GM12878 (cell line): ENCODE measurements around the gene UBB. TPM values are rescaled to one million over a fixed set of nuclear protein-coding genes. Genes with fewer than 3 reads are reported as not detected.

Source experiments
- ATAC-seq: fragments of 200-7000 bp; cut with Tn5 transposase; 3 replicates; pipeline ENCODE4 v1.9.1; 2020; ENCODE audit warnings: mild to moderate bottlenecking, moderate library complexity
- BruUV-seq: library from RNA; stranded (reverse); fragments of 400-500 nt; replicated peaks from 2 replicates; lab custom pipeline; 2021; lab: Mats Ljungman, UMichigan
- CTCF ChIA-PET: fragments of 300-600 bp; sonication (Branson Sonifier 250); formaldehyde crosslinking; extraction: SDS; loops from one replicate; lab custom pipeline; 2021; ENCODE audit warnings: inconsistent platforms; lab: Yijun Ruan, JAX
- POLR2A ChIA-PET: fragments of 350-600 bp; formaldehyde crosslinking; extraction: SDS; loops from one replicate; lab custom pipeline; 2021; ENCODE audit warnings: inconsistent platforms; lab: Charles Lee
- RAD21 ChIA-PET: fragments of 300-600 bp; sonication (Branson Sonifier 250); formaldehyde crosslinking; loops from one replicate; lab custom pipeline; 2023; ENCODE audit warnings: antibody characterized with exemption; ENCODE audit not compliant: unreplicated experiment; lab: Charles Lee
- SMC1A ChIA-PET: fragments of 300-600 bp; sonication (Branson Sonifier 250); formaldehyde crosslinking; loops from one replicate; lab custom pipeline; 2023; ENCODE audit not compliant: unreplicated experiment, uncharacterized antibody; lab: Charles Lee
- DNase-seq: peaks from one replicate; pipeline ENCODE4 v3.0.0-alpha.2; 2011; ENCODE audit warnings: low read depth, low spot score
- FAIRE-seq: peaks from 3 replicates; lab custom pipeline; 2011; peaks lifted over from hg19 to GRCh38; lab: Jason Lieb, UNC
- H2AFZ ChIP-seq: 2 replicates; pipeline ENCODE4 v1.6.0; 2011; ENCODE audit warnings: low read depth, low read length, control low read depth; ENCODE audit not compliant: control insufficient read depth
- H3K27ac ChIP-seq: 2 replicates; pipeline ENCODE4 v1.5.1; 2011; ENCODE audit warnings: control low read depth; ENCODE audit not compliant: control insufficient read depth, insufficient read depth
- H3K27me3 ChIP-seq, 2 experiments: replicated peaks in 1 of 2; 2 replicates each; pipeline versions ENCODE4 v1.6.0 to v1.6.1; 2011; ENCODE audit warnings: low read length in 1 of 2; ENCODE audit not compliant: control insufficient read depth in 2 of 2, insufficient read depth in 2 of 2
- H3K36me3 ChIP-seq, 2 experiments: 2 replicates each; pipeline ENCODE4 v1.5.1; 2011; ENCODE audit warnings: low read length in 1 of 2; ENCODE audit not compliant: control insufficient read depth in 2 of 2, insufficient read depth in 2 of 2
- H3K4me1 ChIP-seq: 2 replicates; pipeline ENCODE4 v1.6.1; 2011; ENCODE audit warnings: mild to moderate bottlenecking, low read length, moderate library complexity, mixed read lengths; ENCODE audit not compliant: control insufficient read depth, insufficient read depth
- H3K4me2 ChIP-seq: 2 replicates; pipeline ENCODE4 v1.6.0; 2011; ENCODE audit warnings: control low read depth; ENCODE audit not compliant: control insufficient read depth, insufficient read depth
- H3K4me3 ChIP-seq: fragments of 200-600 bp; sonication (generic); 2 replicates; pipeline ENCODE4 v1.5.1; 2016
- H3K79me2 ChIP-seq: 2 replicates; pipeline ENCODE4 v1.6.0; 2011; ENCODE audit warnings: low read length; ENCODE audit not compliant: control insufficient read depth, insufficient read depth
- H3K9ac ChIP-seq: 2 replicates; pipeline ENCODE4 v1.8.0; 2011; ENCODE audit warnings: low read length, control low read depth, mixed read lengths; ENCODE audit not compliant: control insufficient read depth, insufficient read depth
- H3K9me3 ChIP-seq: replicated peaks from 3 replicates; pipeline ENCODE4 v1.5.1; 2011; ENCODE audit warnings: mild to moderate bottlenecking, low read length; ENCODE audit not compliant: control insufficient read depth, insufficient read depth
- H4K20me1 ChIP-seq: 2 replicates; pipeline ENCODE4 v1.6.0; 2011; ENCODE audit not compliant: control insufficient read depth, insufficient read depth
- ASH2L ChIP-seq: fragments of 300-600, 200-600 bp; sonication (generic); IDR thresholded peaks from 2 replicates; pipeline ENCODE4 v1.6.1; 2017; ENCODE audit warnings: low read depth, mild to moderate bottlenecking, borderline replicate concordance
- ATF3 ChIP-seq: IDR thresholded peaks from 2 replicates; pipeline ENCODE4 v1.6.1; 2011; ENCODE audit warnings: low read depth, mild to moderate bottlenecking, low read length, moderate library complexity, borderline replicate concordance; ENCODE audit errors: extremely low read depth
- BMI1 ChIP-seq: fragments of 450-650 bp; IDR thresholded peaks from 2 replicates; pipeline ENCODE4 v1.6.1; 2016; ENCODE audit warnings: mild to moderate bottlenecking, moderate library complexity, borderline replicate concordance
- CHD4 ChIP-seq: fragments of 200-600 bp; sonication (generic); IDR thresholded peaks from 2 replicates; pipeline ENCODE4 v1.6.1; 2016; ENCODE audit warnings: mild to moderate bottlenecking
- E2F8 ChIP-seq: fragments of 450-650 bp; IDR thresholded peaks from 2 replicates; pipeline ENCODE4 v1.6.1; 2018; ENCODE audit warnings: mild to moderate bottlenecking, low read depth, moderate library complexity; ENCODE audit not compliant: partially characterized antibody
- ETV6 ChIP-seq, 2 experiments: fragments of 450-650 bp in 1 of 2; IDR thresholded peaks in 1 of 2; conservative IDR thresholded peaks in 1 of 2; 2 replicates each; pipeline ENCODE4 v1.6.1; 2014; ENCODE audit warnings: antibody characterized with exemption in 1 of 2, borderline replicate concordance in 1 of 2, low read depth in 1 of 2, mild to moderate bottlenecking in 1 of 2, moderate library complexity in 1 of 2
- FOXK2 ChIP-seq: fragments of 450-650 bp; IDR thresholded peaks from 2 replicates; pipeline ENCODE4 v1.6.1; 2017; ENCODE audit warnings: mild to moderate bottlenecking, moderate library complexity
- JUND ChIP-seq: IDR thresholded peaks from 2 replicates; pipeline ENCODE4 v1.6.1; 2012; ENCODE audit warnings: low read depth, mild to moderate bottlenecking, low read length, improper control_type of control experiment, moderate library complexity
- NFIC ChIP-seq: IDR thresholded peaks from 2 replicates; pipeline ENCODE4 v1.6.1; 2012; ENCODE audit warnings: low read depth, mild to moderate bottlenecking, inconsistent platforms, low read length, moderate library complexity
- RAD21 ChIP-seq: IDR thresholded peaks from 2 replicates; pipeline ENCODE4 v1.6.1; 2011; ENCODE audit warnings: mild to moderate bottlenecking, low read depth, low read length, moderate library complexity; ENCODE audit not compliant: insufficient read depth
- SP1 ChIP-seq: IDR thresholded peaks from one replicate; pipeline ENCODE4 v1.6.1; 2011; ENCODE audit warnings: low read depth, low read length
- STAT1 ChIP-seq: fragments of 450-650 bp; conservative IDR thresholded peaks from 2 replicates; pipeline ENCODE4 v1.6.1; 2014; ENCODE audit warnings: antibody characterized with exemption, mild to moderate bottlenecking
- STAT3 ChIP-seq: IDR thresholded peaks from 2 replicates; pipeline ENCODE4 v1.6.1; 2011; ENCODE audit warnings: low read depth, low read length, improper control_type of control experiment
- SUPT20H ChIP-seq: IDR thresholded peaks from 2 replicates; pipeline ENCODE4 v1.6.1; 2011; ENCODE audit warnings: low read depth, mild to moderate bottlenecking, low read length, moderate library complexity, borderline replicate concordance; ENCODE audit not compliant: control insufficient read depth
- YY1 ChIP-seq: IDR thresholded peaks from 2 replicates; pipeline ENCODE4 v1.6.1; 2011; ENCODE audit warnings: low read depth, mild to moderate bottlenecking, low read length
- WGBS: methylation state at CpG from one replicate; pipeline ENCODE4 v1.1.6; 2016; ENCODE audit warnings: low lambda C conversion rate; ENCODE audit not compliant: insufficient replicate concordance, insufficient coverage; ENCODE audit errors: missing lambda C conversion rate; 5-methylcytosine and 5-hydroxymethylcytosine counted together
- in situ Hi-C: fragments of 300-500 bp; cut with MboI; formaldehyde crosslinking; loops from 9 replicates; pipeline ENCODE4 v1.14.3; 2018; ENCODE audit warnings: mixed read lengths
- intact Hi-C: fragments of 100-400 bp; cut with micrococcal nuclease; formaldehyde crosslinking; loops from one replicate; pipeline ENCODE4 v1.14.2; 2022; ENCODE audit not compliant: unreplicated experiment
- polyA plus RNA-seq, 11 experiments: library from polyadenylated mRNA; depleted of rRNA in 4 of 11; unstranded in 6 of 11; stranded (reverse) in 5 of 11; fragments of >200 nt; fragmentation: Nextera tagmentation in 4 of 11; fragmentation: Illumina TruSeq in 1 of 11; extraction: Ambion mirVana in 4 of 11; extraction: Trizol in 1 of 11; gene quantifications; 1 replicate in 1 of 11; 2 replicates in 10 of 11; pipeline versions ENCODE4 v1.2.1 to v1.2.3, GENCODE V29; 2011 to 2016; ENCODE audit warnings: inconsistent platforms in 2 of 11, missing spikeins in 2 of 11, low read depth in 1 of 11
- total RNA-seq, 4 experiments: library from RNA; depleted of rRNA in 3 of 4; stranded (reverse); fragments of >200 nt in 3 of 4; fragmentation: Illumina TruSeq in 1 of 4; extraction: Trizol in 1 of 4; gene quantifications; 2 replicates each; pipeline versions ENCODE4 v1.2.1 to v1.2.3, GENCODE V29; 2013 to 2021

Gene UBB
- total and polyA plus RNA-seq, 10 of the 15 experiments (the other 5 are each of a cell fraction or from before 2014, with no cell fraction given): 1,133 to 4,246 (median 2,099) TPM

- Histone ChIP-seq H3K36me3 (peaks cover 0 to 6% of the 10 kb centered on the region in 2 experiments; a peak in 3 of 4 replicates), H3K9ac (no peak overlapping the region), H4K20me1 (peaks cover 4% of the 10 kb centered on the region; the same call in 1 of the 2 replicates), H3K4me1 (peaks cover 4% of the 10 kb centered on the region), H3K27ac (no peak overlapping the region), H2AFZ (no peak overlapping the region), H3K4me2 (no peak overlapping the region), H3K9me3 (no peaks in the 10 kb centered on the region; the same call in 2 of the 3 replicates), H3K79me2 (peaks cover 21% of the 10 kb centered on the region), H3K27me3 (no peaks in the 10 kb centered on the region), H3K4me3 (no peak overlapping the region)
- in situ Hi-C loops (no loop called here), intact Hi-C loops (no loop called here)
- ChIA-PET RAD21 (interaction anchor here (1.9 kb wide), 1 partner anchor 14 kb away, joined by 7 read pairs; no protein-coding TSS in a partner anchor), SMC1A (interaction anchor here (1.2 to 4.7 kb wide), 3 partner anchors 13 to 37 kb away, joined by 3 to 28 read pairs (median 4); no protein-coding TSS in a partner anchor), POLR2A (interaction anchor here (0.5 to 1.9 kb wide), 4 partner anchors 8 to 37 kb away, joined by 3 to 13 read pairs (median 6); partner anchors contain the start of genes CENPV and TRPV2), CTCF (interaction anchor here (0.9 to 8.0 kb wide), 4 partner anchors 8 to 38 kb away, joined by 3 to 59 read pairs (median 9); partner anchors contain the start of gene TRPV2)
- DNase-seq: no peak
- TF ChIP-seq STAT3: no peak
- no peak for TF ChIP-seq FOXK2
- TF ChIP-seq ASH2L: no peak
- no peak for TF ChIP-seq NFIC
- TF ChIP-seq ATF3: no peak
- TF ChIP-seq RAD21: no peak
- TF ChIP-seq E2F8: no peak
- no peak for TF ChIP-seq BMI1
- TF ChIP-seq STAT1: no peak
- no peak for TF ChIP-seq YY1
- no peak for TF ChIP-seq SP1
- no peak for TF ChIP-seq CHD4
- TF ChIP-seq ETV6 (conservative IDR thresholded peaks at IDR 0.05 in 1 of 2, IDR thresholded peaks at IDR 0.05 in 1 of 2; ENCODE audit: borderline replicate concordance in 1 of 2, low read depth in 1 of 2): no peak
- TF ChIP-seq SUPT20H: no peak
- TF ChIP-seq JUND: no peak
- no peak for ATAC-seq
- no TSS peak for BruUV-seq
- WGBS: 72% methylated on average over 2 of the region's 2 CpGs
- no peak for FAIRE-seq
These were observed 3.0 kb upstream of the UBB start for GRCh38 chr17:16377941-16378341.
